ENCODE results near the gene COX8C.

Gene COX8C

GRCh38 chr14:93305725-93306418 is 41.1 kb upstream of the COX8C start:
- TF ChIP-seq, protein P1, sequence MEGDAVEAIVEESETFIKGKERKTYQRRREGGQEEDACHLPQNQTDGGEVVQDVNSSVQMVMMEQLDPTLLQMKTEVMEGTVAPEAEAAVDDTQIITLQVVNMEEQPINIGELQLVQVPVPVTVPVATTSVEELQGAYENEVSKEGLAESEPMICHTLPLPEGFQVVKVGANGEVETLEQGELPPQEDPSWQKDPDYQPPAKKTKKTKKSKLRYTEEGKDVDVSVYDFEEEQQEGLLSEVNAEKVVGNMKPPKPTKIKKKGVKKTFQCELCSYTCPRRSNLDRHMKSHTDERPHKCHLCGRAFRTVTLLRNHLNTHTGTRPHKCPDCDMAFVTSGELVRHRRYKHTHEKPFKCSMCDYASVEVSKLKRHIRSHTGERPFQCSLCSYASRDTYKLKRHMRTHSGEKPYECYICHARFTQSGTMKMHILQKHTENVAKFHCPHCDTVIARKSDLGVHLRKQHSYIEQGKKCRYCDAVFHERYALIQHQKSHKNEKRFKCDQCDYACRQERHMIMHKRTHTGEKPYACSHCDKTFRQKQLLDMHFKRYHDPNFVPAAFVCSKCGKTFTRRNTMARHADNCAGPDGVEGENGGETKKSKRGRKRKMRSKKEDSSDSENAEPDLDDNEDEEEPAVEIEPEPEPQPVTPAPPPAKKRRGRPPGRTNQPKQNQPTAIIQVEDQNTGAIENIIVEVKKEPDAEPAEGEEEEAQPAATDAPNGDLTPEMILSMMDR (IDR thresholded peaks at IDR 0.05), result no peak

DNA sequence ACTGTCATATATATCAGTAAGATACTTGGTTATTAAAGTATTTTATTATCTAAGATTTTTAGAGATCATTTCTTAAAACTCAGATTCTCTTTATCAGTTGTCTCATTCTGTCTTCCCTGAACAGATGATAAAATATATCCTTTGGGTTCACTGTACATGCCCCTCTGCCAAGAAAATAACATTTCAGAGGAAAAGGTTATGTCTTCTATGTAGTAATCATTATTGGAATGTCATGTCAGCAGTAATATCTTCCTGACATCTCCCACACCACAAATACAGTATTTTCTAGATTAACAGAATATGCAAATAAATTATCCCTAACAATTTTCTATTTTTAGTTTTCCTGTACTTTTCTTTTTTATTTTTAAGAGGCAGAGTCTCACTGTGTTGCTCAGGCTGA is 40.2 kb upstream of the COX8C start:
- TF ChIP-seq, protein P1 (IDR thresholded peaks at IDR 0.05), result no peak

DNA sequence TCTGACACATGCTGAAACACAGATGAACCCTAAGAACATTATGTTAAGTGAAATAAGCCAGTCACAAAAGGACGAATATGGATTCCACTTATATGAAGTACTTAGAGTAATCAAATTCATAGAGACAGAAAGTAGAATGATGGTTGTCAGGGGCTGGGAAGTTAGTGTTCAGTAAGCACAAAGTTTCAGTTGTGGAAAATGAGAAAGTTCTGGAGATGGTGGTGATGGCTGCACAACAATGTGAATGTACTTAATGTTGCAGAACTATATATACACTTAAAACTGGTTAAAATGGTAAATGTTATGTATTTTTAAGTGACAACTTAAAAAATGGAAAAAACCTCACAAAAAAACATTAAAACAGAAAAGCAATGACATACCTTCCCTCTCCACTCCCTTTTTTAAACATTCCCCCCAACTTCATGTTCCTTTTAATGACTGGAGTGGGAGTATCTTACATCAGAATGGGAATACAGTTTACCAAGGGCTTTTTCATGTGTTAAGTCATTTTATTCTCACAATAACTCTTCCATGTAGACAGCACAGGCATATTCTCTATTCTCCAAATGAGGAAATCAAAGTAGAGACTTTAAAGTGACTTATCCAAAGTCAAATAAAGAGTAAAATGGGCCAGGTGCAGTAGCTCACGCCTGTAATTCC is 38.2 kb upstream of the COX8C start:
- TF ChIP-seq, protein P1 (IDR thresholded peaks at IDR 0.05), result no peak

DNA sequence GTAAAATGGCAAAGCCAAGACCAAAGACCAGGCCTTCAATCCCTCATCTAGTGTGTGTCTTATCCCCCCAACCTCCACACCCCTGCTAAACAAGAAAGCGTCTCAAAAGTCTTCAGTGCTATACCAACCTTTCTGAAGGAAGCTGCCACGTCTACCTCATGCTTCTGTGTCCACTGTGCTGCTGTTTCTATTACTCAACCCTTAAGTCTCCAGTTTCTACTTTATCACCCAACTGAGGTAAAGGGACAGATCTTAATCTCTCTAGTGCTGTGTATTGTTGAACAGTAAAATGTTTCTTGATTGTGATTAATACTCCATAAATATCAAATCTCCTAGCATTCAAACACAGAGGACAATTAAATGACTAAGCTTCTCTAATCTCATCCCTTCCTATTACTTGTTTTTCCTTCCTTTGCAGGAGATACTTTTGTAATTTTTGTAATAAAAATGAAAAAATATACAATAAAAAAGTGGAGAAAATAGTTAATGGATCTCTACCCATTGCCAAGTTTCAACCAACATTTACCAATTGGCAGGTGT is 37.5 kb upstream of the COX8C start:
- TF ChIP-seq, protein P1 (IDR thresholded peaks at IDR 0.05), result no peak

- TF ChIP-seq, protein P1 (IDR thresholded peaks at IDR 0.05), result no peak
These were observed 35.9 kb upstream of the COX8C start for GRCh38 chr14:93311082-93311481.

- TF ChIP-seq, protein P1 (IDR thresholded peaks at IDR 0.05), result no peak
These were observed 31.4 kb upstream of the COX8C start for GRCh38 chr14:93315575-93315974.

GRCh38 chr14:93316716-93317115 is 30.3 kb upstream of the COX8C start:
- TF ChIP-seq, protein P1 (IDR thresholded peaks at IDR 0.05), result no peak
